HG02973 (cell line): ENCODE measurements around the gene TSPAN9.

Source experiments
- ATAC-seq: cut with Tn5 transposase; IDR thresholded peaks from one replicate; pipeline ENCODE4 v1.9.1; 2021; ENCODE audit warnings: moderate library complexity; ENCODE audit not compliant: unreplicated experiment

Gene TSPAN9

DNA sequence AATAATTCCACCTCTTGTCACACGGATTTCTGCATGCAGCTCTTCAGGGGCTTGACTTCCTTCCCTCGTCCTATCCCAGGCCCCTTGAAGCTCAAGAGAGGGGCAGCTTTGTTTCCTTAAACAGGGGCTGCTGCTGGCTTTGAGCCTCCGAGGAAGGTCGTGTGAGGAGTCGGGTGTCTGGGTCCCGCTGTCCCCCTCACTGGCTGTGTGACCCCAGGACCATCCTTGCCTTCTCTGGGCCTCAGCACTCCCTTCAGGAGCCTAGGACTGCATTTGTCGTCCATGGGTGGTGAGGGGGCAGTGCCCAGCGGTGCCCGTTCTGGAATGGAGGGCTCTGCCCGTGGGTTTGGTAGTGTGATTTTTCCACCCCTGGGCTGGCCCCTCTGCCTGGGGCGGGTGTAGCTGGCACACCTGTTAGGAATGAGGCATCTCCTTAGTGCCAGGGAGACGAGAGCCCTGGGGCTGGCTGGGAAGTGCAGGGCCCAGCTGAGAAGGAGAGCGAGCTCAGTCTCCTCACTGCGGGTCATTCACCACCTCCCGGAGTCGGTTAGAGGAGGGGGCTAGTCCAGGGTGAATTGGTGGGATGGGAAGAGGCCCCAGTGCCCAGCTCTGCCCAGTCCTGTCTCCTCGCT lies 60.8 kb downstream of the TSPAN9 start:
- no peak for ATAC-seq

DNA sequence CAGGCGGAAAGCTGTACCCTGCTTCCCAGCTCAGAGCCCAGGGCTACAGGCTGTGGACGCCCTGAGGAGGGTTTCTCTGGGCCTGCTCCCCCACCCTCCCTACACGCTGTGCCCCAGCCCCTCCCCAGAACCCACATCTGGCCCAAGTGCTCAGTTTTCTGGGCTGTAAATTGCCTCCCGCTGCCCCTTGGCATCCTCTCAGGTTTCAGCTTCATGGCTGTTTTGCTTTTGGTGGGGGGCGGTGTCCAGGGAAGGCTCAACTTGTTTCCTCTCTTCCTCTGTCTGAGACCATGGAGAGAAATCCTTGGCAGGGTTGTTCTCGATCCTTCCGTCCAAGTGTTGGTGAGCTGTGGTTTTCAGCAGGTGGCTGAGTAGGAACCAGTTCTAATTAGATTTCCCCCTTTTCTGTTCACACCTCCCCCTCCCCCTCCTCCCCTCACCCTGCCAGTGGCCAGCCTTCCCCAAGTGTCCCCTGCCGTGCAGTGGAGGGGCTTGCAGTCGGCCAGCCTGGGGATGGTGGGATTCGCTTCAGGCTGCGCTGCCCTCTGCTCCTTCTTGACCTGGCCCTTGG lies 61.8 kb downstream of the TSPAN9 start:
- ATAC-seq = no peak

- no peak for ATAC-seq
Measured at GRCh38 chr12:3139760-3140159, 62.6 kb downstream of the TSPAN9 start.

GRCh38 chr12:3140284-3140683 lies 63.1 kb downstream of the TSPAN9 start:
- no peak for ATAC-seq

DNA sequence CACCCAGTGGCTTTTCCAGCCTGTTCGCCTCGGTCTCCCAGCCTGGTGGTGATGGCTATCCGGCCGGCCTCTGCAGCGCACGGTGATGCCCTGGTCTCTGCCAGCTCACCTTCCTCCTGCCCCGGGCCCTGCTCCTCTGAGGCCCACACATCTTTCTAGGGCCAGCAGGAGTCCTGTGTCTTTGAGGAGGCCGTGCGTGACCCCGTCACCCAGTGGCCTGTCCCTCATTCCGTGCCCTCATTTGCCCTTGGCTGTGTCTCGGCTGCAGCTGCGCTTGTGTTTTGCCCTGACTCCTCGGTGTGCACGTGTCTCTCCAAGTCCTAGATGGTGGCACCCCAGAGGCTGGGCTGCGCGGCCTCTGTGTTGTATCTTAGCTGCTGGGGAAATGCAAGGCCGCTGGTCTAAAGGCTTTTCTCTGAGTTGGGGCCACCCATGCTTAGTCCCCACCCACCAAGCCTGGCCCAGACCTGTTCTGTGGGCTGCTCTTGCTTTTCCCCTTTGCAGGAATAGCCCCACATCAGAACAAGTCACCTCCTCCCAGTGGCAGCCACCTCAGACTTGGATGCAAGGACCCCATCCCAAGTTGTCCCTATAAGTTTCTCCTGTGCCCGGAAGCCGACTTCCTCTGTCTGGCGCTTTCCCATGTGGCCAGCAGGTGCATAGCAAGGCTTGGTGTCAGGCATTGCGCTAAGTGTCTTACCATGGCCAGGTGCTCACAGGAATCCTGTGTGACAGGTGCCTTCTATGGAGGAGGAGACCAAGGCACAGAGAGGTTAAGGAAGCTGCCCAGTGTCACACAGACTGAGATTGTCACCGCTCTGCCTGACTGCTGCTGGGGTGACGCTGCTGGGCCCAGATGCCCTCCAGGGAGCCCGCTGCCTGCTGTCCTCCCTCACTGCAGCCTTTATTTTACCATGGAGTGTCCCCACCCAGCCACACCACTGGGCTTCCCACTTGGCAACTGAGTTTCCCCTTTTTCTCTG lies 64.5 kb downstream of the TSPAN9 start:
- ATAC-seq = no peak

DNA sequence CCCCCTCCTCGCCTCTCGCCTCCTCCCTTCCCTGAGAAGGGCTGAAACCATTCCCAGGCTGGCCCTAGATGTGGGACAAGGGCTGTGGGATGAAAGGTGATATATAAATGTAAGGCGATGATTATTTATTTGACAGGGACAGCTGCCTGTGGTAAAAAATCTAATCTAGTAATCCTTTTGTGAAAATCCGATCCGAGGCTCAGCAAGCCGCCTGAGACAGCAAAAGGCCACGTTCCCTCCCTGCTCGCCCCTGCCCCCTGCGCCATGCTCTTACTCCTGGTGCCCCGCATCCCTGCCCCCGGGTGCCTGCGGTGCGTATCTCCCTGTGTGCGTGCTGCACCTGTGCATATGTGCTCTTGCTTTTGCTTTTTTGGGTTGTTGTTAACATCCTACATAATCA lies 65.2 kb downstream of the TSPAN9 start:
- ATAC-seq = no peak

GRCh38 chr12:3144495-3144894 lies 67.3 kb downstream of the TSPAN9 start:
- ATAC-seq = no peak

- no peak for ATAC-seq
Measured at GRCh38 chr12:3145033-3145432, 67.9 kb downstream of the TSPAN9 start.

DNA sequence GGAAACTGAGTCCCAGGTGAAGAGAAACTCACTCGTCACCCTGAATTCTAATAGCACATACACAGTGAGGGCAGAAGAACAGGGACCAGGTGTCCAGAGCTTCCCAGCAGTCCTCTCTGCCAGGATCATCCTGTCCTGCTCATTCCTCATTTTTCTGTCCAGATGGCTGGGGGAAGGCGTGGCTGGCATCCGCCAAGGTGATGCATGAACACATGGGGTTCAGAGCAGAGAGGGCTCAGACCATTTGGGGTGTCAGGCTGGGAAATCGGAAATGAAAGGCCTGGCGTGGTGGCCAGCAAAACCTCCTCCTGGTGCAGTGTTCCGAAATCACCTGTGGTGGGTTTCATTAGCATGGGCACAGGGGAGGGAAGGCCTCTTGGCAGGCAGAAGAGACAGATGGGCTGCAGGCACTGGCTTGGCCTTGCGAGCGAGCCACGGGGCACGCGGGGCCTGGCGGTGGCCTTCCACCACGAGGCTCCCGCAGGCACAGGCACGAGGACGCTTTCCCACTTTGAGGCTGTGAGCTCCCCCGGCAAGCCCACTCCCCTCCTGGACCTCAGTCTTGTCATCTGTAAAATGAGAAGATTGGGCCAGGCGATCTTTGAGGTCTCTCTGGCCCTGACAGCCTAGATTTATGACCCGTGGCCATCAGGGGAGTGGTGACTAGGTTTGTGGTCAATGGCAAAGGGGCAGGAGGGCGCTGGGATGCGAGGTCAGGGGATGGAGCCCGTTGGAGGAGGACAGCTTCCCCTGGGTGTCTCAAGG lies 68.5 kb downstream of the TSPAN9 start:
- no peak for ATAC-seq

- no peak for ATAC-seq
Measured at GRCh38 chr12:3147260-3147659, 70.1 kb downstream of the TSPAN9 start.

DNA sequence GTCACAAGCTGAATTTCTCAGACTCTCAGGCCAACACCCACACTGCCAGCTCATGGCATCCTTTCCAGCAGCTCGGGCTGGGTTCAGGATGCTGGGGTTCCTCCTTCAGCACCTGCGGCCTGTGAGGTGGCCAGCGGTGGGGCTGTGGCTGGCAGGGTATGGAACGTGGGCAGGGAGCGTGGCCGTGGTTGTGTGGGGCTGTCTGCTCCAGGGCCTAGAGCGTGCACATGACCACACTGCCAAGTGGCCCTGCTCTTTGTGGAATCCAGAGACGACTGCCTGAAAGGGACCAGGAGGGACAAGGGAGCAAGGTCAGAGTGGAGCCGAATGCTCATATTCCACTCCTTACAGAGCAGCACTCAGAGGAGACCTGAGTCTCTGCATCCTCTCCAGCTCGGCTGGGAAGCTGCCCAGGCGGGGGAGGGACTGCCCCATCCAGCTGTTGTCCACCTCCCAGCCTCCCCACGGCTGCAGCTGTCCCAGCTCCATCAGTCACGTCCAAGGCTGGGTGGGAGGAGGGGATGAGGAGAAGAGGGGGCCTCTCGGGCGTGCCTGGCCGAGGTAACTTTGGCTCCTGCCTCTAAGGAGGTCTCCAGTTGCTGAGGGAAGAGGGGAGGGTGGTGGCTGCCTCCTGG lies 71.3 kb downstream of the TSPAN9 start:
- ATAC-seq = no peak

GRCh38 chr12:3149515-3150307 lies 72.5 kb downstream of the TSPAN9 start:
- no peak for ATAC-seq

GRCh38 chr12:3150308-3150670 lies 73.1 kb downstream of the TSPAN9 start:
- ATAC-seq = no peak

DNA sequence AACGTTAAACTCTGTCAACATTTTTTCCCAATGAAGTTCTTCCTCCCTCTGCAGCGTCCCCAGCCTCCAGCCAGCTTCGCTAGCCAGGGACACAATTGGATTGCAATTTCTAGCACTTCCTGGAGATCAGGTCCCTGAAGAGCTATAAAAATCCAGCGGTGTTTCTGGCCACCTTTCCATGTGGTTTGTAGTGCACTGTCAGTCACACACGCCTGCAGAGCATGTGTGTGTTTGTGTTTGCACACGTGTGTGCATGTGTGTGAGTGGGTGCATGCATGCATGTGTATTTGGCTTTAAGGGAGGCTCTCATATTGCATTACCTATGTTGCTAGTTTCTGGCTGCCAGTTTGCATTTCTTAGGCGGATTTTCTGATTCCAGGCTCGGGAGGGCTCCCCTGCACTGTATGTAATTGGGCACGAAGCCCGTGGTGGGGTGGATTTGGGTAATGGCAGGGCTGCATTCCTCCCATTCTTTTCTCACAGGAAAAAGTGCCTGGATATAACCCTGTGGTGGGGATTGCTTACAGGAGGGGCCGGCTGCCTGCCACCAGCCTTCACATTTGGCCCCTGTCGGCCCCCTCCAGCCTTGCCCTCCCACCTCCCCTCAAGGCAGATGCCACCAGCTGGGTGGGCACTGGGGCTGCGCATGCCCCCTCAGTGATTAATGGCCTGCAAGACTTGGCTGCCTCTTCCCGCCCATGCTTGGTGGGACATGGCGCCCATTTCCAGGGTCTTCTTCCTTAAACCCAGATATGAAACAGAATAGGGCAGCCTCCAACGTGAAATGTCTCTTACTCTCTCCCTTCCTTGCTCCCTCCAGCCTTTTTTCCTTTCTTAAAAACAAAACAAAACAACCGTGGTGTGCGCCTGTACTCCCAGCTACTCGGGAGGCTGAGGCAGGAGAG lies 74.0 kb downstream of the TSPAN9 start:
- no peak for ATAC-seq

DNA sequence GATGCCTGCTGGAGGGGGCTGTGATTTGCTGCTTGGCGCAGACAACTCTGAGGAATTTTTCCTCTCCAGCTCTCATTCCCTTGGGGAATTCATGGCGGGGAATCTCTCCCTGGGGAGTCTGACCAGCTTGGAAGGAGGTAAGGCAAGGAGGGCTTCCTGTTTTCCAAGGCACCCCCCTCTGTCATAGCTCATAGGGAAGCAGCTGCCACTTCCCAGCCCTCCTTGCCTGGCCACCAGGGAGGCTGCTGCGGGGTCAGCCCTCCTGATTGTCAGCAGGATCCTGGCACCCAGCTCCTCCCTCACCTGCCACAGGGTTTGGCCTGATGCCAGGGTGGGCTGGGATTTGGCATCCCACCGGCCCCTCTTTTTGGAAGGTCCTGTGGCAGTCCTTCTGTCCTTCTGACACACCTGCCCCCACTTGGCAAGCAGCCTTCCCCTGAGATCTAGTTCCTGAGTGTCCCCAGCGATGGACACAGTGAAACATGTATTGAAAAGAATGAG lies 74.9 kb downstream of the TSPAN9 start:
- ATAC-seq = no peak

DNA sequence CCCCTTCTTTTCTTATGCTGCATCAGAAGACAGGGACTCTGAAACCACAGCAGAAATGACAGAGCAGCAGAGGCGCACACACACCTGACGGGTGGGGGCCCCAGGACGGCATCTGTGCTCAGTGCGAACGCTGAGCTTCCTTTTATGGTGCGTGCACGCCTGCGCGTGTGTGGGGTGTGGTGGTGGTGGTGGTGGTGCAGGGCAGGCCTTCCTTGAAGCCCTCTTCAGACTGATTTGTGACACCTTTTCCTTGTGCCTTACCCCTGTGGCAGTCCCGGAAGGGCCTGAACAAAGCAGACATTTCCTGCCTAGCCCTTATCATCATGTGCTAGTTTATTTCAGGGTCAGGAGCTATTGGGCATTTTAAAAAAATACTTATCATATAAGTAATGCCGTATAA lies 75.7 kb downstream of the TSPAN9 start:
- no peak for ATAC-seq

- ATAC-seq = no peak
Measured at GRCh38 chr12:3154006-3154405, 76.8 kb downstream of the TSPAN9 start.

GRCh38 chr12:3155702-3156370 lies 78.7 kb downstream of the TSPAN9 start:
- ATAC-seq = no peak
